NCI-H1092 treated with DMSO at 0.1 percent for 48 hours (cell line): ENCODE data around the gene CEP104.

Experiments used
- DNase-seq: peaks from one replicate; lab custom pipeline; 2025; lab: John Stamatoyannopoulos, UW

CEP104 gene

DNA sequence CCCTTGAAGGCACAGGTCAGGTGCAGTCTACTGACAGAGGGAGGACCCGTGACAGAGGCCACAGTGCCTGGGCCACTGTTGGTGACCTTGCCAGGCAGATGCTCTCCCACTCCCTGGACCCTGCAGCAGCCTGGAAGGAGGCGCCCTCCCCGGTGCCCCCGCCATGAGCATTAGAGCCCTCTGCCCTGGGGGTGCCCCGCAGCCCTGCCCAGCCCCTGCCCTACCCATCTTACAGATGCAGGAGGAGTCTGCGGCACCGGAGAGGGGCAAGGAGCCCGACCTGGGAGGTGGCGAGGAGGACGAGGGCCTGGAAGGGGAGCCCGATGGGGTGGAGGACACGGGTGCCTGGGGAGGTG lies 94.2 kb downstream of the CEP104 start:
- DNase-seq: no peak

DNA sequence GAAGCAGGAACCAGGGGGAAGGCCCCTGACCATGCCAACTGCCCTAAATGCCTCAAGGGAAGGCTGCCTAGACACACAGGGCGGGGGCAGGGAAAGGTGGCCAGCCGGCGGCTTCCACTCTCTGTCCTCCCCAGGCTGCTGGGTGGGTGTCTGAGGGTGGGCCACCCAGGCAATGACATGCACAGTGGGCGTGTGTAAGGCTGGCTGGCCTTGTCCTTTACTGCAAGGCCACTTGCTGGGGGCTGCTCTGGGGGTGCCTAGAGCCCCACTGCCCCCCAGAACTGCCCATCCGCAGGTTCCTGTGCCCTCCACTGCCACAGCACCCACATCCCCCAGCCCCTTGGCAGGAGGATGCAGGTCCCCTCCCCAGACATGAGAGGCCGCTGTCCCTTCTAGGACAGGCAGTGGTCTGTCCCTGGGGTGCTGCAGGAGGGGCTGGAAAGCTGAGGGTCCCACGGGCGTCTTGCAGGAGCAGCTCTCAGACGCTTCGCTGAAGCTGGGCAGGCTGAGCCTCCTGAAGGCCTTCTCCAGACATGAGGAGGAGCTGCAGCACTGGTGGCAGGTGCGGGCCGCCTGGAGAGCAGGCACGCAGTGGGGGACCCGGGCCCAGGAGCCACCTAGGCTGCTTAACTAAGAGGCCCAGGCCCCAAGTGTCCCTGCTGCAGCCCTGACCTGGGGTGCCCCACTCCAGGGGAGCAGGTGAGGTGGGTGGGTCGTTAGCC lies 94.7 kb downstream of the CEP104 start:
- no peak for DNase-seq
